NOMO-1 treated with DMSO at 0.1 percent for 48 hours (cell line): ENCODE data around the gene DOCK1.
"Not testable (repeated sequence)": the region's sequence is repeated elsewhere in the genome, so short reads cannot be mapped to it uniquely, and the experiment has no call there.

ENCODE experiments used
- DNase-seq: peaks from one replicate; lab custom pipeline; 2025; ENCODE audit not compliant: unreplicated experiment; lab: John Stamatoyannopoulos, UW

Gene DOCK1

DNA sequence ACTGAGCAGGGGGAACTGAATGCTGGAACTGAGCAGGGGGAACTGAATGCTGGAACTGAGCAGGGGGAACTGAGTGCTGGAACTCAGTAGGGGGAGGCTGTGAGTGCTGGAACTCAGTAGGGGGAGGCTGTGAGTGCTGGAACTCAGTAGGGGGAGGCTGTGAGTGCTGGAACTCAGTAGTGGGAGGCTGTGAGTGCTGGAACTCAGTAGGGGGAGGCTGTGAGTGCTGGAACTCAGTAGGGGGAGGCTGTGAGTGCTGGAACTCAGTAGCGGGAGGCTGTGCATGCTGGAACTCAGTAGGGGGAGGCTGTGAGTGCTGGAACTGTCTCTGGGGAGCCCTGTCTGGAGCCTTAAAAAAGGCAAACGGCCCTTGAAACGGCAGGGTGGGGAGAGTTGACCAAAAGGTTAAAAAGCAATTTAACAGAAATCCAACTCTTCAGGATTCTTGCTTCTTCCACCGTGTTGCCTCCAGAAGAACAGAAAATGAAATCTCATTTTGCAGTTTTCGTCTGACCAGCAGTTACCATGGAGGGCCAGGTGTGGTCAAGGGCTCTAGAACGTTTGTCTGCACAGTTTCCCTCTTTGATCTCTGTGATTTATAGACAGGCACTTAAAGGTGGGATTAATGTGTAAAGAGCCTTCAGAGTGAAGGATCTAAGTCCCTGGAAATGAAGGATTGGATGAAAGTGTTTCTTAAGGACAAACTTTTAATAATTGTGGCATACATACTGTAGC, 19.1 kb downstream of the DOCK1 start:
- no peak for DNase-seq

DNA sequence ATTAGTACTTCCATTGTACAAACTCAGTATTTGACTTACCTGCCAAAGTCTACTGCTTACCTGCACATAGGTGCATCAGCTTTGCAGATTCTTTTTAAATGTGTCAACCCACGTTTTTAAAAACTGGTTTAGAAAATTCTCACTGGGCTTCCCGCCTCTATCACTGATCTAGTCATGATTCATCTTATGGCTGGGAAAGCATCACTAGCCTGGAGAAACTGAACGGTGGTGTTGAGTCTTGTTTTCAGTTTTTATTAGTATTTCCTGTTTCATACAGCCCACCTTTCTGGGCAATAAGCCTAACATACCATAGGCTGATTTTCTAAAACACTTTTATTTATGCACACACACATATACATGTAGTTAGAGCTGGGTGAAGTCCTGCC, 19.7 kb downstream of the DOCK1 start:
- DNase-seq = no peak

DNA sequence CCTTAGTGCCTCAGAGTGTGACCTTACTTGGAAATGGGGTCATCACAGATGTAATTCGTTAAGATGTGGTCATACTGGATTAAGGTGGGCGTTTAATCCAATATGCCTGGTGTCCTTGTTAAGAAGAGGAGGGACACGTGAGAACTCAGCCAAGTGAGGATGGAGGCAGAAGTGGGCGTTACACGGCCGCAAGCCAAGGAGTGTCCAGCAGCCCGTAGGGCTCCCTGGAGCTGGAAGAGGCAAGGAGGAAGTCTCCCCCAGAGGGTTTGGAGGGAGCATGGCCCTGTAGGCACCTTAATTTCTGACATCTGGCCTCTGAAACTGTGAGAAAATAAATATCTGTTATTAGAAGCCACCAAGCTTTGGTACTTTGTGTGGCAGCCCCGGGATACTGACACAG, 21.3 kb downstream of the DOCK1 start:
- DNase-seq = no peak

DNA sequence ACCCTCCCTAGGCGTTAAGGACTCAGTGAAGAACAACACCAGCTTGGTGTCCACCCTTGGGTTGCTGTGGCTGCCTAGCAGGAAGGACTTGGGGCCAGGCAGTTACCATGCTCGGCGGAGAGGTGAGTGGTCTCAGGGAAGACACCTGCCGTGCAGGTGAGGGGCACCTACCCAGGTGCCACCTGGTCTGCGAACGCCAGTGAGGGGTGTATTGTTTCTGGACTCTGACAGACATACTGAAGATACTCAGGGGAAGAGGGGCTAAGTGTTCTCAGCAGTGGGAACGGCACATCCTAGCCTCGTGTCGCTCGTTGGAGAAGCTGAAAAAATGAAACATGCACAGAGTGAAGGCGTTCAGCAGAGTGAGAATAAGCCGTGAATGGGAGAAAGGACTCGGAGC, 22.6 kb downstream of the DOCK1 start:
- no peak for DNase-seq

DNA sequence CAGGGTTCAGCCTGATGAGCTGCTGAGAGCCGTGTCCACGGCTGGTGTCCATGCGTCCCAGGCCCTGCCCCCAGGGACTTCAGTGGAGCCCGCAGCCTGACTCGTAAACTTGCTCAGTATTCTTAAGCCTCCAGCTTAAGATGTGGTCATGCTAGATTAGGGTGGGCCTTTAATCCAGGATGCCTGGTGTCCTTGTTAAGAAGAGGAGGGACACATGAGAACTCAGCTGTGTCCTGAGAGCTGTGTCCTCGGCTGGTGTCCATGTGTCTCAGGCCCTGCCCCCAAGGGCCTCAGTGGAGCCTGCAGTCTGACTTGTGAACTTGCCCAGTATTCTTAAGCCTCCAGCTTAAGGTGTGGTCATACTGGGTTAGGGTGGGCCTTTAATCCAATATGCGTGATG, 23.0 kb downstream of the DOCK1 start:
- no peak for DNase-seq

DNA sequence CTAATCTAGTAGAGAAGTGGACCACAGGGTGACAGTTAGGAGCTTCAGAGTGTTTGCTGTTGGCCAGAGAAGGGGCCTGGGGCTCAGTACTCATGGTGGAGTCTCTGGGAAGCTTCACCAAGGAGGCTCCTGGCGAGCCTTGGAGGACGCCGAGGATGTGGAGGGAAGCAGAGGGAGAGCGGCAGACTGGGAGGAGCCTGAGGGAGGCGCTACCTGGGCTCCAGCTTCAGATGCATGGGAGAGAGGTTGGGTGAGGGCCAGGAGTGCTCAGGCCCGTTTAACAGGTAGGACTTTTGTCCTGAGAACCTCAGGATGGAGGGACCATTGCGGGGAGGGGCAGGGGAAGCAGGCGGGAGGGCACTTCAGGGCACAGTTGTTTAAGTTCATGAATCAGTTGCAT, 24.2 kb downstream of the DOCK1 start:
- no peak for DNase-seq

DNA sequence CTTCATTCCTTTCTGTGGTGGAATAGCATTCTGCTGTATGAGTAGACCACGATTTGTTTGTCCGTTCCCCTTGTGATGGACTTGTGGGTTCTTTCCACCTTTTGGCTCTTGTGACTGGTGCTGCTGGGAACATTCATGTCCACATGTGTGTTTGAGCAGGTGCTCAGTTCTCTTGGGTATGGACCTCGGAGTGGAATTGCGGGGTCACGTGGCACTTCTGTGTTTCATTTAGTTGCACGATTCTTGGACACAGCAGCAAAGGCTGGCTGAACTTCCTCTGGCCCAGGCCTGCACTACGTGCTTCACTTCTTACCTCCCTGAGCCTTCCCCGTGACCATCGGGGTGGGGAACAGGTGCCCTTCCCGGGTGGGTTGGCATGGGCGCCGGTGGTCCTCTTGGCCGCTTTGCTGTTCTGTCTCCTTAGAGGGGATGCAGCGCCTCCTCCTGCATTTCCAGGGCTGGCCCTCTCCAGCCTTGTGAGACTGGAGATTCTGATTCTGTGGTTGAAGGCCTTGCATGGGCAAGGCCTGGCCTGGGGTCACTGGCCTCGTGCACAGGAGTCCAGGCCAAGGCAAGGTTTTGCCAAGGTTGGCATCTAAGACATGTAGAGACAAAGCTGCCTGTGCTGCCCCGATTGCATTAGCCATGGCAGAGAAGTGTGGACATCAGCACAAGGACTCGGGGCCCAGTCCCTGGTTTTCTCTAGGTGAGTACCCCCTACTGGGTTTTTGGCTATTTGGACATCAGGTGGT, 25.1 kb downstream of the DOCK1 start:
- DNase-seq = no peak

DNA sequence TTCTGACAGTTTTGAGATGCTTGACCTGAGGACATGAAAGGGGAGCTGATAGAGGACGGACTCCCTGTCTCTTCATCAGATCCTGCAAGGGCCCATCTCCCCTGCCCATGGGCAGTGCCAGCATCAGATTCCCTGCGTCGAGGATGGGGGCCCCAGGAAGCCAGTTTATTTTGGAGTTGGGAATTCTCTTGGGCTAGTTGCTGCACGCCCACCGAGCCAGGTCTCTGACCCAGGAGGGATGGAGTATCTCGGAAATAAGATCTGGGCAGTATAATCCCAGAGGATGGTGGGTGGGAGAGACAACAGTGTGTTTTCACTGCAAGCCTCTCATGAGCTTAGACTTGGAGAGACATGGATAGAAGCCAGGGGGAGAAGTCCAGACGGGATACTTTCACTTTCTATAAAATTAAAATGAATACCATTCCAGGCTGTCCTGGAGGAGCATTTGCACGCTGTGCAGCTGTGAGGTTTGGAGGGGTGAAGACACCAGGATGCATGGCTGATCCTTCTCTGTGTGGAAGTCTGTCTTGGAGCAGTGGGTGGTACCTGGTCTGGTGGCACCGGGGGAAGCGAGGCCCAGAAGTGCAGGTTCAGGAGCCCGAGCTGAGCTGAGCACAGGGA, 25.8 kb downstream of the DOCK1 start:
- no peak for DNase-seq

DNA sequence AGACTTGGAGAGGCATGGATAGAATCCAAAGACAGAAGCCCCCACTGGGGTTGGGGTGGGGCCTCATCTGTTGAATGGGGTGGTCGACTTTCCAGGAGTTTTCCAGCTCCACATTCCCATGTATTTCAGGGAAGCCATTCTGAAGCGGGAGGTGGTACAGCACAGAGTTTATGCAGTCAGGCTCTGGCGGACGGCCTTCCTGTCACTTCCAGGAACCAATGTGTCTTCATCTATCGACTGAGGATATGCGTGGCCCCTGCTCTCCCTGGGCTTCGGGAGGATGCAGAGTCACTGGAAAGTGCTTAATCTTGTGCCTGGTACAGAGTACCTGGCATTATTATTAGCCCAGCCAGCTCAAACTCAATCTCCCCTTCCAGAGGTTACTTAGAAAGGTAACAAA, 26.3 kb downstream of the DOCK1 start:
- no peak for DNase-seq

DNA sequence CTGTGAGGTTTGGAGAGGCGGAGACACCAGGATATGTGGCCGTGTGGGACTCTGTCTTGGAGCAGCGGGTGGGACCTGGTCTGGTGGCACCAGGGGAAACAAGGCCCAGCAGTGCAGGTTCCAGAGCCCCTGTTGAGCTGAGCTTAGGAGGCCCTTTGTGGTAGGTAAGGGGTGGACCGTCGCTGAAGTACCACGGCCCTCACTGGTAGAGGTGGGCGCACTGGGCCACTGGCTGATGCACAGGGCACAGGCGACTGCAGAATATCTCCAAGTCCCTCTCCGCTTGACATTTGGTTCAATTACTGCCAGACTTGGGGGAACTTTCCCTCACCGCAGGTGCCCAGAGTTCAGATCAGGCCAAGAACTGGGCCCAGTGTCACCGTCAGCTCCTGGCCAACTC, 27.3 kb downstream of the DOCK1 start:
- no peak for DNase-seq

DNA sequence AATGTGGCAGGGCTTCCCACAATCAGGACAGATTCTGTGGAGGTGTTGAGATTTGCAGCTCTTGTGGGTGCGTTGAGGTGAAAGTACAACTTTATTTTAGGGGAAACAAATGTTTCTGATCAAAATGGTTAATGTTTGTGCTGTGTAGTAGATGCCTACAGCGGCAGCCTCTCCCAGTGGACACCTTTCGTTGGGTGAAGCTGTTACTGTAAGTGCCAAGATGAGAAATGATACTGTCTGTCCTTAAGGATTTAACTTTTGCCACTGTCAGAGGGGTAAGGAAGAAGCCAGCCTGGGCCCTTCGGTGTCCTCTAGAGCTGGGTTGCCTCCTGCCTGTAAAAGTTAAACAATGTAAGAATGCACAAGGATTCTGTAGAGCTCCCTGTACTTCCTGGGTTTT, 27.9 kb downstream of the DOCK1 start:
- no peak for DNase-seq

DNA sequence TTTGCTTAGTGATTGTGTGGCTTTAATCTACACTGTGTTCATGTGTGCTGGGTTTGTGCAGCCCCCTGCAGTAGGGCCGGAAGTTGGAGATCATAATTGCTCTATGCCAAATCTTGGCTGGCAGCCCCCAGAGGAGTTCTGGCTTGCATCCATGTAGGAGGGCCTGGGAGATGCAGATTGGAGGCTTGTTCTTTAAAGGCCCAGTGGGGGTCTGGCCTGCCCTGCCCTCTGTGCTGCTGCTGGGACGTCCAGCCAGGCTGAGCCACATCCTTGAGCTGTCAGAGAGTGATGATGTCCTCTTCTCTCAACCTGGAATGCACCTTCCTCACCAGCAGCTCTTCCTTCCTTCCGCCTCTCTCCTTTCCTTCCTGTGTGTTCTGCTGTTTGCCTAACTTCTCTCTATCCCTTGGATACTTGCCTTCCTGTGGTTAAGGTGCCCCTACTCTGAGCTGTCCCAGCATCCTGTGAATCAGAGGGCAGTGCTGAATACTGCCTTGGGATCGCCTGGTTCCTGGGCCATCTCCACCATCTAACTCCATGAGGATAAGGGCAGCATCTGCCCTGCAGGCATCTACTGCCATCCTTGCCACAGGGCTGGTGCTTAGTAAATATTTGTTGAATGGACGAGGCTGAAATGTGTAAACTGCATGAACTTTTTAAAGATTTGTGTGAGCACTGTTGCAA, 30.2 kb downstream of the DOCK1 start:
- no peak for DNase-seq

DNA sequence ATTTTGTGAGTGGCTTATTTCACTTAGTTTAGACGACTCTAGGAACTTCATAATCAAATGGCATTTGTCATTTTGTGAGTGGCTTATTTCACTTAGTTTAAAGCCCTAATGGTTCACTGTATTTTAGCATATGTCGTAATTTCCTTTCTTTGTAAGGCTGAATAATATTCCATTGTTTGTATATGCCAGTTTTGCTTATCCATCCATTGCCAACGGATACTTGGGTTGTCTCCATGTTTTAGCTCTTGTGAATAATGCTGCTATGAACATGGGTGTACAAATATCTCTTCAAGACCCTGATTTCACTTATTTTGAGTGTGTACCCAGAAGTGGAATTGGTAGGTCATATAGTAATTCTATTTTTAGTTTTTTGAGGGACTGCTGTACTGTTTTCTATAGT, 31.8 kb downstream of the DOCK1 start:
- no peak for DNase-seq

DNA sequence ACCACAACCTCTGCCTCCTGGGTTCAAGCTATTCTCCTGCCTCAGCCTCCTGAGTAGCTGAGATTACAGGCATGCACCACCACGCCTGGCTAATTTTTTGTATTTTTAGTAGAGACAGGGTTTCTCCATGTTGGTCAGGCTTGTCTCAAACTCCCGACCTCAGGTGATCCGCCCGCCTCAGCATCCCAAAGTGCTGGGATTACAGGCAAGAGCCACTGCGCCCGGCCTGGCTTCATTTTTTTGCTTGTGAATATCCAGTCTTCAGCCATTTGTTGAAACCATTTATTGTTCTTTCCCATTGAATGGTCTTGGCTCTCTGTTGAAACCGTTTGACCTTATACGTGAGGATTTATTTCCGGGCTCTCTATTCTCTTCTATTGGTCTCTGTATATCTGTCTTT, 32.9 kb downstream of the DOCK1 start:
- DNase-seq = not testable (repeated sequence)

DNA sequence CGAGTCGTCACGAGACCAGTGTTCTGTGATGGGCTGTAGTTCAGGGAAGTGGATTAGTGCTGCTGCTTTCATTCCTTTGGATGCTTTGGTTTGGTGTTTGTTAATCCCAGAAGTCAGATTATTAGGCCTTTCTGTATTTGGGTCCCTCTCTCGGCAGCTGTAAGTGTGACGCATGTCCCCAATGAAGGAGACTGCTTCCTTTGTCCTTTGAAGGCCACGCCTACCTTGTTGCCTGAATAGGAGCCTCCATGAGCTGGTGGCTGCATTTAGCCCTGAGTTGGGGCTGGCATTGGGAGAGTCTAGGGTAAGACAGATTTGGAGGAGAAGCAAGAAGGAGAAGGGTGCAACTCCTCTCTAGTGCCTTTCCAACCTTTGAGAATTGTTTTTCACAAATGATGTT, 34.5 kb downstream of the DOCK1 start:
- DNase-seq = no peak

DNA sequence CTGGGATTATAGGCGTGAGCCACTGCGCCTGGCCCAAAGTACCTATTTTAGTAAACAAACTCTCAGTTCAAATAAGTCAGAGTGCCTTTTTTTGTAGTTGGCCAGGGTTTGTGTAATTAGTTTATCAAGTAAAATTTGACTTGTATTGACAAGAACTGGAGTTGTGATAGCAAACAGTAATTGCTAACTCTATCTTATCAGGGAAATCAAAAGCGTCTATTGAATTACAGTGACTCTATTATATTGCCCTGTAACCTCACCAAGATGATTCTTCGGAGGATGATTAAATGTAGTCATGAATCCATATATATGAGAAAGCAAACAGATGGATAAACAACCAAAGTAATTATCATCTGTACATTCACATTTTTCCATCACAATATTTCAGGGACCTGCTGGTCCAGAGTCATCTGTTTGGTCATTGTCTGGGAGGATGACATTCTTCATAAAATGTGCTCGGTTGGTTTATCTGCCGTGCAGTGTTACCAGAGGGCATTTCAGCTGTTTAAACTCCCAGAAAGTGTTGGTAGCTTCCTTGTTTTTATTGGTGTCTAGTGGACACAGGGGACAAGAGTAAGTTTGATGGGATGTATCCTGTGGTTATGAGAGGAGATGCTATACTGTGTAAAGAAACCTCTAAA, 35.6 kb downstream of the DOCK1 start:
- DNase-seq = no peak

DNA sequence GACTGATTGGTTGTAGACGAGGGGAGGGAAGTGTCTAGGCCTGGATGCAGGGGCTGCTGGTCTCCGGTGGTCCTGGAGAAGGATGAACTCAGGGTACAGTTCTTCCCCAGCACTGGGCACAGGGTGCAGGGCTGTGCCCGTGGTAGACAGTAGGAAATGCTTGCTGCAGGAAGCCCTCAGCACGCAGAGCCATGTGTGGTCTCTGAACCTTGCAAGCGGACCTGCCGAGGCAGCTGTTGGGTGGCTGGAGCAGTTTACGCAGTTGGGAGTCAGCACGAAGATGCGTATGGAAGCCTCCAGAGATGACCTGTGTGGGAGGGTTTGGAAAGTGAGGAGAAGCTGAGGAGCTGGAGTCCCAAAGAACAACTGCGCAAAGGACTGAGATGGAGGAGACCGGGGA, 39.0 kb downstream of the DOCK1 start:
- DNase-seq = no peak

DNA sequence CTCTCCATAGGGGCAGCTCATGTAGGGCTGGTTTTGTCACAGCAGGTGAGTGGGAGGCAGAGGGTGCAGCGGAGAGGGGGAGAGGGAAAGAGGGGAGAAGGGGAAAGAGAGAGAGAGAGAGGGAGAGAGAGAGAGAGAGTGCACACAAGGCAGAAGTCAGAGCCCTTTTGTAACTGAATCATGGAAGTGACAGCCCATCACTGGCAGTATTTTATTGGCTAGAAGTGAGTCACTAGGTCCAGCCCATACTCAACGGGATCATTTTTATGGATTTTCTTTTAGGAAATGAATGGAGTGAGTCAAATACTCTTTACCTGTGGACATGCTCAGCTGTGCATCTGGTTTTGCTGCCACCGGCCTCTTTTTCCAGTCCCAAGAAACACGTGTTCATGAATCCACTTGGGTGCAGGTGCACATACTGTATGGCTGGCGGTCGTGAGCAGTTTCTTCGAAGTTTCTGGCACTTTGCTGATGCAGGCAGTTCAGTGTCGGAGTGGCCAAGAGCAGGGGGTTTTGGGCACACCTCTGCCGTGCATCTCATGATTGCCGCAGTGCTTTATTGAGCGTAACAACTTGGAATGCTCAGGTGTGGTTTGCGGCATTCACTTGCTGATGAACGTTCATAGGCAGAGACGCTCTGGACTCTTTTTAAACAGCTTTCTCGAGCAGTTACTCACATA, 40.3 kb downstream of the DOCK1 start:
- no peak for DNase-seq

DNA sequence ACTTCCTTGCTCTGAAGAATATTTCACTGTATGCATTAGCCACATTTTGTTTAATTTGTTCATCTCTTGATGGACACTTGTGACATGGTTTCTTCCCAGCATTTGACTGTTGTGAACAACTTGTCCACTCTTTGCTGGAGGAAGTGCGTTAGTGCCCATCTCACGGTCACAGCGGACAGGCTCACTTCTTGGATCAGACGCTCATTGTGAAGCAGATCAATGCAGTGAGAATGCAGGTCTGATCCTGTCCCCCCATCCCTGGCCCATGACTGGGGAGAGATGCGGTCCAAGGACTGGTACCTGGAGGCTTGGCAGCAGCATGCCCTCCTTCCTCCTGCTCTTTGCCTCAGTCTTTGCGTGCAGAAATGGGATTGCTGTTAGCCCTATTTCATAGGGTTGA, 41.5 kb downstream of the DOCK1 start:
- no peak for DNase-seq

DNA sequence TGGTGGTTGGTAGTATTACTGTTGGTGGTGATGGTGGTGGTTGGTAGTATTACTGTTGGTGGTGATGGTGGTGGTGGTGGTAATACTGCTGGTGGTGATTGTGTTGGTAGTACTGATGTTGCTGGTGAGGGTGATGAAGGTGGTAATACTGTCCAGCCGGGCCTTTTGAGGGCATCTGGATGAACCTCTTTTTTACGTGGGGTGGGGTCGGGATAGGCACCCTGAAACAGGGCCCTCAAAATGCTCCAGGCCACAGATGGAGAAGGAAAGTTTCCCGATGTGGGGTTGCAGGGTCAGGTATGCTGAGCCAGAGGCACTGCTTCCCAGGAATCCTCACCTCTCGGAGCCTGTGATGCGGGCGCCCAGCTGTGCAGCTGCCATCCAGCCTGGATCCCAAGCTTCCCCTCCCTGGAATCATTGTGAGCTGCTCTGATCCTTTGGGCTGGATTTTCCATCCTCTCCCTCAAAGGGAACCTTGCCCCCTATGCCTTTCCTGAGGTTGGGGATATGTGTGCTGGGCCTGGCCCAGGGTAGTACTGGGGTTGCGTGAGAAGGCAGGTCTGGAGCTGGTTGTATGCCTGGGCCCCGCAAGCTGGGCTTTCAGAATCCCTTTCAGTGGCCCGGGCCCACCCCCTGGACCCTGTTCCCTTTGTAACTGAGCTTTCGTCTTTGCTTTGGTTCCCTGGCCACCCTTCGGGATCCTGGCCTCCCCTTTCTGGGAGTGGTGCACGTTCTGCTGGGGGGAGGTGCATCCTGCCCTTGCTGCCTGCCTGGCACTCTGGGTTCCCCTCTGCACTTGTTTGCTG, 43.3 kb downstream of the DOCK1 start:
- DNase-seq = no peak
